GM21360 (cell line): ENCODE measurements around the gene FOXC2.

ENCODE experiments used
- ATAC-seq: cut with Tn5 transposase; IDR thresholded peaks from one replicate; pipeline ENCODE4 v1.9.1; 2021; ENCODE audit warnings: mild to moderate bottlenecking, moderate library complexity; ENCODE audit not compliant: unreplicated experiment

Gene FOXC2

DNA sequence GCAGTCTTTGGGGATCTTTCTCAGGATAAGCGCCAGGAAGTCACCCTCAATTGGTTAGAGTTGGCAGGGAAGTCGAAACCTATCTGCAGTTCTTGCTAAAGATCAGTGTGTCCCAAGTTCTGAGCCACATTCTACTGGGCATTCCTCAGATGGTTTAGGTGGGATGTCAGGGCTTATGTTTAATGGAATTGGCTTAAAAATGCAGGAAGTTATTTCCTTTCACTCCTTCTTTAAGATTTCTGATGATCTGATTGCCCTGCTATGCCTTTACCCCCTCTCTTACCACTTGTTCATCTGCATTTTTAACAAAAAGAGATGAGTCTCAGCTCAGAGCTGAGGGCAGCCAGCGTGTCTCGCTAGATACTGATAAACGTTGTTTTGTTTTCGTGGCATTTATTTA lies 42.5 kb downstream of the FOXC2 start:
- ATAC-seq: no peak

DNA sequence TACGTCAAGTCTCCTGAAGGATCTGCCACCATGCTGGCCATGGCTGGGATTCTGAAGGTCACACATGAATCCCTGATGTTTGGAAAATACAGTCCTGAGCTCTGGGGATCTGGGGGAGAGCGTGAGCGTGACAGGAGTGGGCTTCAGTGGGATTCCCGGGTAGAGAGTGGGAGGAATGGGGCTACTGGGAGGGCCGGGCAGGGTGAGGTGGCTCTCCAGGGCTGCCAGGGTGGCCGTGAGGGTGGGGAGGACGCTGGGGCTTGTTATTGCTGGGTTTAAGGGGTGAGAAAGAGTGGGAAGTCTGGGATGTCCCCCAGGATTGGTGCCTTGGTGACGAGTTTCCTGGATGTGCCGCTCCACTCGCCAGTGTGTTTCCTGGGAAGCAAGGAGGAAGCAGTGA lies 43.0 kb downstream of the FOXC2 start:
- ATAC-seq: no peak

DNA sequence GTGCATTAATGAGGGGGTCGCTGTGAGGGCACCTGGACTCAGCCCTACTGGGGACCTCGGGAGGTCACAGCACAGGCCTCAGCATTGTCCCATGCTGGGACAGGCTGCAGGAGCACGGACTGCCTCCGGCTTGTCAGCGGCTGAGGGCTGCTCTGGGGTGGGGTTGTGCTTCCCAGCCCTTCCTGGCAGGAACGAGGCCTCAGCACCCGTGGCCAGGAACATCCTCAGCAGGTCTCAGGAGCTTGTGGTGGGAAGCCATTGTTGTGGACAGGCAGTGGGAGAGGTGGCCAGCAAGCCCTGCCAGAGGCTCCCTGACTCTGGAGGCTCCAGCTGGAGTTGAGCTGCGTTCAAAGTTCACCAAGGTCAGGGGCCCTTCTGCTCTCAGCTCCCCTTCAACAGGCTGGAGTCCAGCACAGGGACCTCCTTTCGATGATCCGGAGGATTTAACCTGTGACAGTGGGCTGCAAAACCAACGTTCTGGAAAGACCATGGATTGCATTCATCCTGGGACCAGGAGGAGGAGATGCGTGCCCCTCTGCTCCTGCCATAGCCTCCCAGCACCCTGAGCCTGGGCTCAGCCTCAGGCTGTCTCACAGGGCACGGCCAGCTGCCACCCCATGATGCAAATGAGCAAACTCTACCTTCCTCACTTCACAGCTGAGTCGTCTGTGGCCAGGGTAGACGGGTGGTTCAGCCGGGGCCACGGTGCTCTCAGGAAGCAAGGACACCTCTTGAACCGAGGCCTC lies 44.3 kb downstream of the FOXC2 start:
- no peak for ATAC-seq

DNA sequence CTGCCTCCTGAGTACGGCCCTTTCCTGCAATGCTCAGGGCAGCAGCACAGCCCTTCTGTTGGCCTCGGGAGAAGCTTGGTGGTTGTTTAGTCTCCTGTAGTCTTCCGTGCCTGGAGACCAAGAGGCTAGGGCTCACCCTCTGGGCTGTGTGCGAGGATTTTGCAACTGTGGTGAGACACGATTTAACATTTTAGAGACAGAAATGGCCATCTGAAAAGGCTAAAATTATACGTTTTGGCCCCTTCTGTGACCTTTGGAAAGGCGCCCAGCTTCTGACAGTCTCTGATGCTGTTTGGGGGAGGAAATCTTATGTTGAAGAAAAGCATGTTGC lies 44.9 kb downstream of the FOXC2 start:
- ATAC-seq: no peak

DNA sequence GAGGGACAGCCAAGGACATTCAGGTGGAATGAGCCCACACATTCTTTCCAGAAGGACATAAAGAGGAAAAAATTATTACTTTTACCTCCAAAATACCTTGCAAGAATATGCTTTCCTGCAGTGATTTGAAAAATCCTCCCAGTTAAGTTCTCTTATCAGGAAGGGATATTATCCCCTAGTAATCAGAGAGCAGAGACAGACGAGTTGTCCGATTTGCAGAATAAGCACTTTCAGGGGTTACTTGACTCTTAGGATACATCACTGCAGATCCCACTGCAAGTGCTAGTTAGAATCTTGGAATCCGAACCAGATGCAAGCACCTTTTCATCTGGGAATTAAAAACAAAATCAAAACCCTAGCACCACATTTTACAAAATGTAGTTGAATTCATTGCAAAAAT lies 45.3 kb downstream of the FOXC2 start:
- ATAC-seq: no peak

DNA sequence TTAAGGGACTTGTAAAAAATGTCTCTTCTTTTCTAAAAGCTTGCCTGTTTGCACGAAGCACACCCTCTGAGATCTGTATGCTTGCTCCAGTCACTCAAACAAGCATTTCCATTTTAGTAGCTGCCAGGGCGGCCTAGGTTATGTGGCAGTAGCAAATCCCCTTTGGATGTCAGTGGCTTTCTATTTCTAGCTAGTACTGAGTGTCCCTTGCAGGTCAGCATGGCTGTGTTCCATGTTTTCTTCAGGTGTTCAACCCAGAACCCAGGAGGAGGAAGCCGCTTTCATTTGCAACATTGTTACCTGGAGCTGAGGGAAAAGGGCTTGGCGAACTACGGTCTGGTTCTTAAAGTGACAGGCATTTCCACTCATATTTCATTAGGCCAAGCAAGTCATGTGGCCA lies 48.1 kb downstream of the FOXC2 start:
- ATAC-seq: no peak

DNA sequence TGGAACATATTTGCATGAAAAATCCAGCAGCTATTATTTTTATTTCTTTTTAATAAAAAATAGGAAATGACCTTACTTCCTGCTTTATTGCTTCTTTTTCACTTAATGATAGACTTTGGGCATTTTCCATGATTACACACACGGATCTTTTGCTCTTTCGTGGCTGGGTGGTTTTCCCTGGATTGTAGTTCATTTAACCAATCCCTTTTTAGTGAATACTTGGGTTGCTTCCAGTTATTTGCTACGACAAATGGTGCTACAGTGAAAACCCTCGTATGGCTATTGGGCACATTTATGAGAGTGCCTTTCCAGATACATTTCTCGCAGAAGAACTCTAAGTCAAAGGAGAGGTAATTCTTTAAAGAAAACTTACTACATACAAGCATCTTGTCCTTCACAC lies 50.3 kb downstream of the FOXC2 start:
- ATAC-seq: no peak

DNA sequence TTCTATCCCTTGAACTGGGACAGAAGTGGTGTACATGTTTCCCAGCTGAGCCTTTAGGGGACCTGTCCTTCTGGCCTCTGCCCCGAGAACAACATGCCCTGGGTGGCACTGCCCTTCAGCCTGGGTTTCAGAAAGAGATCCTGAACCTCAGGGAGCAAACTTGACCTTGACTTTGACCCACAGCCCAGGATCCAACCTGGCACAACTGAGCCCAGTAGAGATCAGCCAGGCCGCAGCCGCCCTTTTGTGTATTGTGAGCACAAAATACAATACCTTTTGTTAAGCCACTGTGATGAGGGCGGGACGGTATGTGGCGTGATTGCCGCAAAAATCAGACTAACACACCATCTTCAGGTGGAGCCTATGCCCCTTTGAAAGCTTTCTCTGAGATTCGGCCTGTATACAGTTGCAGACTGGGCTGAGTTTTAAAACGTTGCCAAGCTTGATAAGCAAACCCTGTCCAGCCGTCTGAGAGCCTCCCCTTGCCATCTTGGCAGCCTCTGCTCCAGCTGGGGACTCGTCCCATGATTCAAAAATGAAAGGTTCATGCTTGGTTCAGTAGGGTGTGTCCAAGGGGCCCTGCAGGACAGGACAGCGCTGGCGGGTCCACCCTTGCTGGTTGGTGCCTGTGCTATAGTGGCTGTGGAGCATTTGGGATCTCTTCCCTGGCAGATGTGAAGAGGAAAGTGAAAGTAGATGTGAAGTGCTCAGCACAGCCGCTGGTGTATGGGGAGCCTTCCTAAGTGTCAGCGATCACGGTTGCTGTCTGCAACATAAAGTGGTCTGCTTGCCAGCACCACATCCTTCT lies 52.0 kb downstream of the FOXC2 start:
- no peak for ATAC-seq
